DND-41 (cell line): ENCODE results near the gene TTC23L.

Experiments
- EZH2 ChIP-seq: IDR thresholded peaks from 3 replicates; pipeline ENCODE4 v1.6.1; 2012; ENCODE audit warnings: borderline replicate concordance, low read depth, mild to moderate bottlenecking, moderate library complexity, low read length, inconsistent platforms; ENCODE audit not compliant: severe bottlenecking
- TF ChIP-seq, protein P1 (sequence below): IDR thresholded peaks from 2 replicates; pipeline ENCODE4 v1.5.1; 2012; ENCODE audit warnings: borderline replicate concordance, low read length, moderate library complexity, mild to moderate bottlenecking; ENCODE audit not compliant: poor library complexity, severe bottlenecking; ENCODE audit errors: extremely low read depth

DNA sequence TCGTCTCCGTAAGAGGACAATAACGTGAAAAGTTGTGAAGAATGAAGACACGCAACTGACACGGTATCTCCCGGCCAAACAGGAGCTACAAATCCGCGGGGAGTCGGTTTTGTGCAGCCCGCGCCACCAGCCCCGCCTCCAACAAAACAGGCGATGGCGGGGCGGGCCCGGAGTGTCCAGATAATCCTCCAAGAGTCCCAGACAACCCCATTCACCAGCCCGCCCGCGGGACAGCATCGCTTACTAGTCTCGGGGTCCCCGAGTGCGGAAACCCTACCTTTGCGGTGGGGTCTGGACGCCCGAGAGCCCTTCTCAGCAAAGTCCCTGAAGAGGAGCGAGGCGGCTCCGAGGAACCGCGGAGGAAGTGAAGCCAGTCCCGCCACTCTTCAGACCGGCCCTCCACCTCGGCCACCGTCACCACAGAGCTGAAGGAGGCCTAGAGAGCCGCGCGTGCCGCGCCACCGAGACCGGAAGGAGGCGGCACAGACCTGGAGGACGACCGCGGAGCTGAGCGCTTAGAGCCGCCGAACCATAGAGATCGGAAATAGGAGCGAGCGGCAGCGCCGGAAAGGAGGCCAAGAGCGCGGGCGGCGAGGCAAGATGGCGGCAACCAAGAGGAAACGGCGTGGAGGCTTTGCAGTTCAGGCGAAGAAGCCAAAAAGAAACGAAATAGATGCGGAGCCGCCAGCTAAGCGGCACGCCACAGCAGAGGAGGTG is 76.3 kb downstream of the TTC23L start, which contains the start of the genes BRIX1 and RAD1:
- TF ChIP-seq, protein P1, sequence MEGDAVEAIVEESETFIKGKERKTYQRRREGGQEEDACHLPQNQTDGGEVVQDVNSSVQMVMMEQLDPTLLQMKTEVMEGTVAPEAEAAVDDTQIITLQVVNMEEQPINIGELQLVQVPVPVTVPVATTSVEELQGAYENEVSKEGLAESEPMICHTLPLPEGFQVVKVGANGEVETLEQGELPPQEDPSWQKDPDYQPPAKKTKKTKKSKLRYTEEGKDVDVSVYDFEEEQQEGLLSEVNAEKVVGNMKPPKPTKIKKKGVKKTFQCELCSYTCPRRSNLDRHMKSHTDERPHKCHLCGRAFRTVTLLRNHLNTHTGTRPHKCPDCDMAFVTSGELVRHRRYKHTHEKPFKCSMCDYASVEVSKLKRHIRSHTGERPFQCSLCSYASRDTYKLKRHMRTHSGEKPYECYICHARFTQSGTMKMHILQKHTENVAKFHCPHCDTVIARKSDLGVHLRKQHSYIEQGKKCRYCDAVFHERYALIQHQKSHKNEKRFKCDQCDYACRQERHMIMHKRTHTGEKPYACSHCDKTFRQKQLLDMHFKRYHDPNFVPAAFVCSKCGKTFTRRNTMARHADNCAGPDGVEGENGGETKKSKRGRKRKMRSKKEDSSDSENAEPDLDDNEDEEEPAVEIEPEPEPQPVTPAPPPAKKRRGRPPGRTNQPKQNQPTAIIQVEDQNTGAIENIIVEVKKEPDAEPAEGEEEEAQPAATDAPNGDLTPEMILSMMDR, result peak; percentile 36
- no peak for TF ChIP-seq EZH2
